IMR-90 (cell line): ENCODE results near the gene OR2H2. TPM values are rescaled to one million over a fixed set of nuclear protein-coding genes. Genes with fewer than 3 reads are reported as not detected.

Experiments
- ATAC-seq: fragments of 200-7000 bp; cut with Tn5 transposase; 2 replicates; pipeline ENCODE4 v1.9.1; 2020; ENCODE audit warnings: low read depth, mild to moderate bottlenecking, moderate library complexity
- BruUV-seq: library from RNA; stranded (reverse); fragments of 400-500 nt; replicated peaks from 2 replicates; lab custom pipeline; 2021; lab: Mats Ljungman, UMichigan
- CTCF ChIA-PET: fragments of 300-600 bp; formaldehyde crosslinking; extraction: SDS; loops from one replicate; lab custom pipeline; 2021; ENCODE audit warnings: antibody characterized with exemption; lab: Yijun Ruan, JAX
- POLR2A ChIA-PET: fragments of 300-600 bp; sonication (Branson Sonifier 250); formaldehyde crosslinking; loops from one replicate; lab custom pipeline; 2022; ENCODE audit warnings: antibody characterized with exemption; ENCODE audit not compliant: unreplicated experiment; lab: Charles Lee
- DNase-seq: peaks from one replicate; pipeline ENCODE4 v3.0.0; 2013
- H2AFZ ChIP-seq: replicated peaks from 2 replicates; pipeline ENCODE3; 2013; ENCODE audit warnings: low read length, mild to moderate bottlenecking; ENCODE audit not compliant: poor library complexity
- H2AK5ac ChIP-seq: 2 replicates; pipeline ENCODE4 v1.6.1; 2013; ENCODE audit warnings: low read depth, low read length, inconsistent platforms
- H2AK9ac ChIP-seq: replicated peaks from 2 replicates; pipeline ENCODE3; 2013; ENCODE audit warnings: mild to moderate bottlenecking, low read depth, low read length, moderate library complexity; ENCODE audit not compliant: poor library complexity
- H2BK120ac ChIP-seq: 2 replicates; pipeline ENCODE4 v1.6.1; 2013; ENCODE audit warnings: low read depth, low read length, inconsistent platforms
- H2BK15ac ChIP-seq: 3 replicates; pipeline ENCODE4 v1.6.1; 2013; ENCODE audit warnings: low read depth, low read length, inconsistent platforms
- H2BK20ac ChIP-seq: 2 replicates; pipeline ENCODE4 v1.6.1; 2013; ENCODE audit warnings: low read depth, mild to moderate bottlenecking, inconsistent platforms, low read length, moderate library complexity
- H2BK5ac ChIP-seq: 2 replicates; pipeline ENCODE4 v1.6.1; 2013; ENCODE audit warnings: mild to moderate bottlenecking, low read depth, low read length, inconsistent platforms; ENCODE audit not compliant: poor library complexity, severe bottlenecking
- H3K14ac ChIP-seq: replicated peaks from 2 replicates; pipeline ENCODE4 v1.6.1; 2013; ENCODE audit warnings: low read depth, low read length, inconsistent platforms
- H3K18ac ChIP-seq: 2 replicates; pipeline ENCODE4 v1.6.1; 2013; ENCODE audit warnings: low read depth, low read length, control low read depth
- H3K23ac ChIP-seq: 2 replicates; pipeline ENCODE4 v1.6.1; 2013; ENCODE audit warnings: low read depth, low read length, inconsistent platforms
- H3K27ac ChIP-seq: 2 replicates; pipeline ENCODE4 v1.5.1; 2013; ENCODE audit warnings: mild to moderate bottlenecking, control low read depth, low read length; ENCODE audit not compliant: insufficient read depth
- H3K27me3 ChIP-seq: 2 replicates; pipeline ENCODE4 v1.6.1; 2013; ENCODE audit warnings: low read length; ENCODE audit not compliant: control insufficient read depth, insufficient read depth
- H3K36me3 ChIP-seq: 2 replicates; pipeline ENCODE4 v1.6.1; 2013; ENCODE audit warnings: low read length, mixed read lengths; ENCODE audit not compliant: control insufficient read depth, insufficient read depth
- H3K4ac ChIP-seq: 2 replicates; pipeline ENCODE4 v1.6.1; 2013; ENCODE audit warnings: low read depth, low read length, inconsistent platforms
- H3K4me1 ChIP-seq: 2 replicates; pipeline ENCODE4 v1.6.1; 2013; ENCODE audit warnings: low read length, mixed read lengths; ENCODE audit not compliant: control insufficient read depth, insufficient read depth
- H3K4me2 ChIP-seq: 2 replicates; pipeline ENCODE4 v1.6.1; 2013; ENCODE audit warnings: low read depth, mild to moderate bottlenecking, control low read depth, low read length, moderate library complexity
- H3K4me3 ChIP-seq: 2 replicates; pipeline ENCODE4 v1.5.1; 2013; ENCODE audit warnings: low read depth, mild to moderate bottlenecking, control low read depth, low read length, moderate library complexity; ENCODE audit not compliant: insufficient read depth
- H3K56ac ChIP-seq: 2 replicates; pipeline ENCODE4 v1.6.1; 2013; ENCODE audit warnings: low read length, inconsistent platforms; ENCODE audit not compliant: insufficient read depth; ENCODE audit errors: extremely low read depth
- H3K79me1 ChIP-seq, 2 experiments: 2 replicates each; pipeline ENCODE4 v1.6.1; 2013; ENCODE audit warnings: low read length in 2 of 2, inconsistent platforms in 1 of 2, low read depth in 1 of 2
- H3K9ac ChIP-seq: 2 replicates; pipeline ENCODE4 v1.6.1; 2013; ENCODE audit warnings: low read depth, low read length, control low read depth
- H3K9me1 ChIP-seq: 2 replicates; pipeline ENCODE4 v1.6.1; 2013; ENCODE audit warnings: low read length, inconsistent platforms; ENCODE audit not compliant: insufficient read depth
- H3K9me3 ChIP-seq: 2 replicates; pipeline ENCODE4 v1.6.1; 2013; ENCODE audit warnings: low read length; ENCODE audit not compliant: control insufficient read depth, insufficient read depth
- H4K20me1 ChIP-seq: 2 replicates; pipeline ENCODE4 v1.6.1; 2013; ENCODE audit warnings: low read length, inconsistent platforms; ENCODE audit not compliant: insufficient read depth
- H4K5ac ChIP-seq: 2 replicates; pipeline ENCODE4 v1.6.1; 2013; ENCODE audit warnings: mild to moderate bottlenecking, low read depth, low read length, control low read depth
- H4K8ac ChIP-seq, 2 experiments: 2 replicates each; pipeline ENCODE4 v1.6.1; 2013; ENCODE audit warnings: low read depth in 2 of 2, low read length in 2 of 2, control low read depth in 1 of 2, inconsistent platforms in 1 of 2
- H4K91ac ChIP-seq: 2 replicates; pipeline ENCODE4 v1.6.1; 2013; ENCODE audit warnings: low read depth, low read length, inconsistent platforms; ENCODE audit not compliant: insufficient read depth
- BHLHE40 ChIP-seq: fragments of 150-350 bp; IDR thresholded peaks from 2 replicates; pipeline ENCODE4 v1.6.1; 2016; ENCODE audit warnings: mild to moderate bottlenecking, low read depth, low read length
- CEBPB ChIP-seq: IDR thresholded peaks from 2 replicates; pipeline ENCODE4 v1.6.1; 2012; ENCODE audit warnings: low read depth, low read length, improper control_type of control experiment
- CHD1 ChIP-seq: IDR thresholded peaks from 2 replicates; pipeline ENCODE4 v1.6.1; 2012; ENCODE audit warnings: low read depth, low read length, improper control_type of control experiment
- FOS ChIP-seq: fragments of 150-350 bp; IDR thresholded peaks from 2 replicates; pipeline ENCODE4 v1.6.1; 2016; ENCODE audit warnings: low read depth, low read length
- MAFK ChIP-seq: IDR thresholded peaks from 2 replicates; pipeline ENCODE4 v1.6.1; 2012; ENCODE audit warnings: low read depth, low read length, improper control_type of control experiment
- MAZ ChIP-seq: IDR thresholded peaks from 2 replicates; pipeline ENCODE4 v1.6.1; 2012; ENCODE audit warnings: low read depth, mild to moderate bottlenecking, low read length, improper control_type of control experiment, moderate library complexity, borderline replicate concordance
- NFE2L2 ChIP-seq: fragments of 150-350 bp; IDR thresholded peaks from 2 replicates; pipeline ENCODE4 v1.6.1; 2016; ENCODE audit warnings: low read depth, mild to moderate bottlenecking, low read length
- POLR2A ChIP-seq: IDR thresholded peaks from 2 replicates; pipeline ENCODE4 v1.6.1; 2012; ENCODE audit warnings: mild to moderate bottlenecking, low read depth, low read length
- RAD21 ChIP-seq: IDR thresholded peaks from 2 replicates; pipeline ENCODE4 v1.6.1; 2012; ENCODE audit warnings: low read length, improper control_type of control experiment
- RCOR1 ChIP-seq: IDR thresholded peaks from 2 replicates; pipeline ENCODE4 v1.6.1; 2012; ENCODE audit warnings: mild to moderate bottlenecking, low read length, improper control_type of control experiment; ENCODE audit not compliant: insufficient replicate concordance
- RFX5 ChIP-seq: IDR thresholded peaks from 2 replicates; pipeline ENCODE4 v1.8.0; 2012; ENCODE audit warnings: low read depth, mild to moderate bottlenecking, low read length, moderate library complexity
- WGBS, 2 experiments: methylation state at CpG; one replicate each; pipeline versions ENCODE4 v1.1.5 to v1.1.7; 2013; ENCODE audit warnings: missing lambda C conversion rate in 2 of 2; ENCODE audit not compliant: insufficient read length in 1 of 2; ENCODE audit errors: extremely low coverage in 2 of 2; 5-methylcytosine and 5-hydroxymethylcytosine counted together
- dilution Hi-C: fragments of 300-500 bp; cut with HindIII; formaldehyde crosslinking; loops from one replicate; pipeline ENCODE4 v1.14.3; 2018; ENCODE audit warnings: low sequenced_read_pairs; ENCODE audit not compliant: unreplicated experiment
- in situ Hi-C: fragments of 300-500 bp; cut with MboI; formaldehyde crosslinking; loops from 3 replicates; pipeline ENCODE4 v1.14.3; 2019; ENCODE audit warnings: low sequenced_read_pairs, inconsistent platforms, mixed read lengths
- intact Hi-C: fragments of 100-400 bp; cut with micrococcal nuclease; formaldehyde crosslinking; loops from 2 replicates; pipeline ENCODE4 v1.10.0; 2022
- polyA plus RNA-seq, 3 experiments: library from polyadenylated mRNA; depleted of rRNA; stranded (reverse); fragments of >200 nt; gene quantifications; 2 replicates each; pipeline ENCODE4 v1.2.3, GENCODE V29; 2012; ENCODE audit warnings: low replicate concordance in 1 of 3
- total RNA-seq: library from RNA; depleted of rRNA; stranded (reverse); fragments of >200 nt; gene quantifications from 2 replicates; pipeline ENCODE4 v1.2.3, GENCODE V29; 2012
- TF ChIP-seq, protein P1 (sequence below): fragments of 150-350 bp; IDR thresholded peaks from 2 replicates; pipeline ENCODE4 v1.6.1; 2017; ENCODE audit warnings: mild to moderate bottlenecking, antibody characterized with exemption, low read length, low read depth
- TF ChIP-seq, protein P2 (sequence below): fragments of 150-350 bp; IDR thresholded peaks from 2 replicates; pipeline ENCODE4 v1.6.1; 2016; ENCODE audit warnings: low read depth, mild to moderate bottlenecking, low read length, moderate library complexity, borderline replicate concordance
- TF ChIP-seq, protein P3 (sequence below): conservative IDR thresholded peaks from 2 replicates; pipeline ENCODE4 v1.5.1; 2012; ENCODE audit warnings: mild to moderate bottlenecking, low read depth, low read length, improper control_type of control experiment

Gene OR2H2
- total and polyA plus RNA-seq, 2 of the 4 experiments (the other 2 are of a cell fraction): not detected

DNA sequence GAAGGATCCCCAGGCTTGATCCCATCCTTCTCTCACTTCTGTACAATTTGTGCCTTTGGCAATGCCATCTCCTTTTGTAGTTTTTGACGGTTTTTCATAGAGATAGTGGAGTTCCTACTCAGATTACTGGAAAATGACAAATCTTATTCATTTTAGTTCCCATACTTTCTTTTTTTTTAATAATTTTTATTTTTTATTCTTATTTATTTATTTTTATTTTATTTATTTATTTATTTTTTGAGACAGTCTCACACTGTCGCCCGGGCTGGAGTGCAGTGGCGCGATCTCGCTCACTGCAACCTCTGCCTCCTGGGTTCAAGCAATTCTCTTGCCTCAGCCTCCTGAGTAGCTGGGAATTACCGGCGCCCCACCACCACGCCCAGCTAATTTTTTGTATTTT, 52.3 kb downstream of the OR2H2 start:
- Histone ChIP-seq H4K8ac (no peak overlapping the region), H3K27me3 (no peaks in the 10 kb centered on the region; the same call in 1 of the 2 replicates), H3K4me2 (no peak overlapping the region), H3K27ac (no peak overlapping the region), H3K4ac (no peak overlapping the region), H3K9me3 (no peaks in the 10 kb centered on the region), H3K18ac (no peak overlapping the region), H4K91ac (no peak overlapping the region), H2BK20ac (no peak overlapping the region), H3K9ac (no peak overlapping the region), H3K9me1 (no peaks in the 10 kb centered on the region), H3K4me3 (no peak overlapping the region), H4K20me1 (no peaks in the 10 kb centered on the region), H3K79me1 (peaks cover 0 to 1% of the 10 kb centered on the region in 2 experiments; a peak in 1 of 4 replicates), H3K23ac (no peak overlapping the region), H3K56ac (no peak overlapping the region), H3K14ac (no peak overlapping the region), H2AK5ac (no peak overlapping the region), H2AK9ac (no peak overlapping the region), H4K5ac (no peak overlapping the region), H2AFZ (no peak overlapping the region), H3K4me1 (no peaks in the 10 kb centered on the region), H3K36me3 (no peaks in the 10 kb centered on the region), H2BK15ac (no peak overlapping the region), H2BK120ac (no peak overlapping the region), H2BK5ac (no peak overlapping the region)
- no TSS peak for BruUV-seq
- POLR2A ChIA-PET: no interaction called here
- DNase-seq (no peak), ATAC-seq (no peak)
- dilution Hi-C loops: no loop called here
- CTCF ChIA-PET: interaction anchor here (1.2 to 1.8 kb wide), 2 partner anchors 11 to 16 kb away, joined by 3 to 7 read pairs; no protein-coding TSS in a partner anchor
- in situ Hi-C loops: no loop called here
- WGBS, 2 experiments: no CpG with 5 or more reads among the region's 9 CpGs
- intact Hi-C loops: no loop called here
- TF ChIP-seq NFE2L2 (no peak), RCOR1 (no peak), MAFK (no peak), FOS (no peak), CHD1 (no peak), POLR2A (no peak), RAD21 (no peak), MAZ (no peak), CEBPB (no peak), RFX5 (no peak), BHLHE40 (no peak)
- TF ChIP-seq, protein P1, sequence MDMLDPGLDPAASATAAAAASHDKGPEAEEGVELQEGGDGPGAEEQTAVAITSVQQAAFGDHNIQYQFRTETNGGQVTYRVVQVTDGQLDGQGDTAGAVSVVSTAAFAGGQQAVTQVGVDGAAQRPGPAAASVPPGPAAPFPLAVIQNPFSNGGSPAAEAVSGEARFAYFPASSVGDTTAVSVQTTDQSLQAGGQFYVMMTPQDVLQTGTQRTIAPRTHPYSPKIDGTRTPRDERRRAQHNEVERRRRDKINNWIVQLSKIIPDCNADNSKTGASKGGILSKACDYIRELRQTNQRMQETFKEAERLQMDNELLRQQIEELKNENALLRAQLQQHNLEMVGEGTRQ: no peak
- TF ChIP-seq, protein P2, sequence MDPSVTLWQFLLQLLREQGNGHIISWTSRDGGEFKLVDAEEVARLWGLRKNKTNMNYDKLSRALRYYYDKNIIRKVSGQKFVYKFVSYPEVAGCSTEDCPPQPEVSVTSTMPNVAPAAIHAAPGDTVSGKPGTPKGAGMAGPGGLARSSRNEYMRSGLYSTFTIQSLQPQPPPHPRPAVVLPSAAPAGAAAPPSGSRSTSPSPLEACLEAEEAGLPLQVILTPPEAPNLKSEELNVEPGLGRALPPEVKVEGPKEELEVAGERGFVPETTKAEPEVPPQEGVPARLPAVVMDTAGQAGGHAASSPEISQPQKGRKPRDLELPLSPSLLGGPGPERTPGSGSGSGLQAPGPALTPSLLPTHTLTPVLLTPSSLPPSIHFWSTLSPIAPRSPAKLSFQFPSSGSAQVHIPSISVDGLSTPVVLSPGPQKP: no peak
- TF ChIP-seq, protein P3, sequence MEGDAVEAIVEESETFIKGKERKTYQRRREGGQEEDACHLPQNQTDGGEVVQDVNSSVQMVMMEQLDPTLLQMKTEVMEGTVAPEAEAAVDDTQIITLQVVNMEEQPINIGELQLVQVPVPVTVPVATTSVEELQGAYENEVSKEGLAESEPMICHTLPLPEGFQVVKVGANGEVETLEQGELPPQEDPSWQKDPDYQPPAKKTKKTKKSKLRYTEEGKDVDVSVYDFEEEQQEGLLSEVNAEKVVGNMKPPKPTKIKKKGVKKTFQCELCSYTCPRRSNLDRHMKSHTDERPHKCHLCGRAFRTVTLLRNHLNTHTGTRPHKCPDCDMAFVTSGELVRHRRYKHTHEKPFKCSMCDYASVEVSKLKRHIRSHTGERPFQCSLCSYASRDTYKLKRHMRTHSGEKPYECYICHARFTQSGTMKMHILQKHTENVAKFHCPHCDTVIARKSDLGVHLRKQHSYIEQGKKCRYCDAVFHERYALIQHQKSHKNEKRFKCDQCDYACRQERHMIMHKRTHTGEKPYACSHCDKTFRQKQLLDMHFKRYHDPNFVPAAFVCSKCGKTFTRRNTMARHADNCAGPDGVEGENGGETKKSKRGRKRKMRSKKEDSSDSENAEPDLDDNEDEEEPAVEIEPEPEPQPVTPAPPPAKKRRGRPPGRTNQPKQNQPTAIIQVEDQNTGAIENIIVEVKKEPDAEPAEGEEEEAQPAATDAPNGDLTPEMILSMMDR: no peak
